HPDE6-E6E7 (cell line): ENCODE results near the gene DDAH1.

ENCODE experiments used
- DNase-seq: peaks from one replicate; pipeline ENCODE4 v3.0.0; 2011; ENCODE audit warnings: missing footprints; ENCODE audit errors: extremely low spot score

Gene DDAH1

GRCh38 chr1:85303440-85304162 lies 161.4 kb downstream of the DDAH1 start:
- DNase-seq, result no peak

GRCh38 chr1:85300140-85300539 lies 164.8 kb downstream of the DDAH1 start:
- DNase-seq, result no peak

DNA sequence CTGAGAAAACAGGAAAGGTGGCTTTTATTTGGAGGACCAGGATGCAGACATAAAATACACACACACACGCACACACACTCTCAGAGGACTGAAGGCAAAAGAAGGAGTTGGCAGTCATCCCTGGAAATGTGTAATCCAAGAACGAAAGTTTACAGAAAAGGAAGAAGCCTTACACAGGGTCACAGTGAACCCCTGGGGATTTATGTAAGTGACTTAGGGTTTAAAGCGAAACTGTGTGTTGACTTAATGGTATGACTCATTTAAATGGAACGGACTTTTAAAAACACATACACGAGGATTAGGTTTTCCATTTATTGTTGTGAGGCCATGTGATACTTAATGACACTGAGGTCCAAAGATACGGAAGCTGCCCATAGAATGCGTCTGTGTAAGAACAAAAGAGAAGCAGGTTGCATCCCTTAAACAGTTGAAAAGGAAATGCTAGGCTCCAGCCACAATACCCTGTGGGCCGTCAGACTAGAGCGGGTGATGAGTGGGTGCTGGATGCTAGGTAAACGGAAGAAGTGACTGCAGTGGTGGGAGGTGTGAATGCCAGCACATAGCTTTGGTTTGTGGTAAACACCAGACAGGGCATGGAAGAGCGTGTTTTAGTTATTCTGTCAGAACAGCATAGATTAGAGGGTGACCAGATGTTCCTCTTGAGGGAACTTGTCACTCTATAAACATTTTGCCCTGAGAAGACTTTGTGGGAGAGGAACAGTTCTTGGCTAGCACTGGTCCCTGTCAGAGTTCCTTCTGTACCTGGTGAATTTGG lies 166.9 kb downstream of the DDAH1 start:
- DNase-seq, result peak; percentile 75

- no peak for DNase-seq
Measured at GRCh38 chr1:85297538-85297854, 167.5 kb downstream of the DDAH1 start.

GRCh38 chr1:85296980-85297379 lies 168.0 kb downstream of the DDAH1 start:
- DNase-seq, result no peak

GRCh38 chr1:85295654-85296053 lies 169.3 kb downstream of the DDAH1 start:
- DNase-seq, result no peak

GRCh38 chr1:85295006-85295431 lies 169.9 kb downstream of the DDAH1 start:
- peak; percentile 82 for DNase-seq

DNA sequence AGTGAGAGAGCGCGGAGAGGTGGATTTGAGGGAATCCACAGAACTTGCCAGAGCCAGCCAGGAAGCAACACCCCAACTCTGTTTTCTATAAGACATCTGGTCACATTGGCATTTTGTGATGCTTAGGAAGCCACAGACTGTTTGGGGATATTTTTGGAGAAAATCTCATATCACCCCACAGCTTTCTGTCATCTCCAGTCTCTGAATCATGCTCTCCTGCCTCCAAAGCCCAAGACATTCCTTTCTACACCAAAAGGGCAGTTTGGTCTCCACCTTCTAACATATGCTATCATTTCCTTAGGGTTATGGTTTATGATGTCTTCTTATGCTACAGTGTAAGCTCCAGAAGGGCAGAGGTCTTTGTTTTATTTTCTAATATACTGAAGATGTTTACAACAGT lies 174.1 kb downstream of the DDAH1 start:
- DNase-seq, result no peak

GRCh38 chr1:85289848-85290335 lies 175.1 kb downstream of the DDAH1 start:
- DNase-seq, result no peak

GRCh38 chr1:85289207-85289847 lies 175.6 kb downstream of the DDAH1 start:
- peak; percentile 90 for DNase-seq

DNA sequence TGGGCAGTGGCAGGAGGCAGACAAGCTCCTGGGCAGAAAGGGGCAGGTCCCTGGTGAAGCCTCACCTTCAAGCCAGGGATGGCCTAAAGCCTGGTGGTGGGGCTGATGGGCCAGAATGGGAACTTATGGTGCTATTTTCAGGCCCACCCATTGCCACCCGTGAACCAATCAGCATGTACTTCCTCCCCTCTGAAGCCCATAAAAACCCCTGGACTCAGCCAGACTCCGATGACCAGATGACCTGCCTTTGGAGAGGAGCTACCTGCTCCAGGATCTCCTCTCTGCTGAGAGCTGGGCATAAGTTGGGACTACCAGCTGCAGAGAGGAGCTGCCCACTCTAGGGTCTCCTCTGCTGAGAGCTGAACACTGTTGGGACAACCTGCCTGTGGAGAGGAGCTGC lies 180.8 kb downstream of the DDAH1 start:
- no peak for DNase-seq

DNA sequence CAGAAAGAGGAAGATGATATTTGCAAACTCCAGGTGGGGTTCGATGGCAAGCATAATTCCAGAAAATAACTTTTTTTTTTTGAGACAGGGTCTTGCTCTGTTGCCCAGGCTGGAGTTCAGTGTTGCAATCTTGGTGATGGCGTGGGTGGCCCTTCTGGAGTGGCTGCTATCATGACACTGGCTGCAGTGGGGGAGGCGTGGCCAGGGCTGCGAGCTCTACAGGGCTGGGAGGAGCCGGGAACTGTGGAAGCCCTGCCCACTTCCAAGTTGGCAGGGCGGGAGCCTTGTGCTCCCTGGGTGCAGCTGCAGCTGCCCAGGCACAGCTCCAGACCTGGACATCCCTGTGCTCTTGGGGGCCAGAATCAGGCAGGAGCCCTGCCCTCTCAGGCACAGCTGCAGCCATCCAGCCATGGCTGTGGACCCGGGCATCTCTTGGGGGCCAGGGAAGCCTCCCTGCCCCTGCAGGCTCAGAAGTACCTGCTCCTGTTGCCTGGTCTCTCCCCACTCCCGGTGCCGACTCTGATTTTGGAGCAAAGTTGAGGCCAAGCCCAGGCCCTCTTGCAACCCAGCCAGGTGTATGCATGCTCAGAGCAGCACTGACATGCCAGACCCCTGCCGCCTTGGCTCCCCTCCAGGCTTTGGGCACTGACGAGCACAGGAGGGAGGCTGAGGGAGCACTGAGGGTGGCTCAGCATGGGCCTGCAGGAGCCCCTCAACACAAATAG lies 181.3 kb downstream of the DDAH1 start:
- DNase-seq, result no peak

- no peak for DNase-seq
Measured at GRCh38 chr1:85282424-85282823, 182.5 kb downstream of the DDAH1 start.

GRCh38 chr1:85280636-85281035 lies 184.3 kb downstream of the DDAH1 start:
- no peak for DNase-seq

DNA sequence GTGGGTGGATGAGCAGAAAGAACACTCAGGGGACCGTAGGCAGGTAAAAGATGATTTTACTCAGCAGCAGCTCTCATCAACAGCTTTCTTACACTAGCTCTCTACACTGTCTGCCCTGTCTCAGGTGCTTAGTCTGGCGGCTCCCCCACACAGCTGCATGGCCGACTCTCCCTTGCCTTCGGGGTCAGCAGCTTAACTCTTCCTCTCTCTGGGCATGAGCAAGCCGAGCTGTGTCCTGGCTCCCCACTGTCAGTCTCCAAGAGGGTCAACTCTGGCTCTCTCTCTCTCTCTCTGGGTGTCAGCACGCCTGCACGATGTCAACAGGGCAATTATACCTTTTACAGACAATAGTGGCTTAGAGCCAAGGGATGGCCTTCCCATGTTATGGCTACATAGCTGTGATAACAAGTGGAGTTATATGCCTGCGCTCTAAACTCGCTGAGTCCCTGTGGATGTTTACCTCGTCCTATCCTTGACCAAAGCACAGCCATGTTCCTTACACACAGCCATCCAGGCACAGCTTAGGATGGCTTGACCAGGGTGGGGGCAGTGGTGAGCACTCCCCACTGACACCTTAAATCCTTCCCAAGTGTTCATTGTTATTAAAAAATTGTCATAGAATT lies 185.4 kb downstream of the DDAH1 start:
- no peak for DNase-seq

DNA sequence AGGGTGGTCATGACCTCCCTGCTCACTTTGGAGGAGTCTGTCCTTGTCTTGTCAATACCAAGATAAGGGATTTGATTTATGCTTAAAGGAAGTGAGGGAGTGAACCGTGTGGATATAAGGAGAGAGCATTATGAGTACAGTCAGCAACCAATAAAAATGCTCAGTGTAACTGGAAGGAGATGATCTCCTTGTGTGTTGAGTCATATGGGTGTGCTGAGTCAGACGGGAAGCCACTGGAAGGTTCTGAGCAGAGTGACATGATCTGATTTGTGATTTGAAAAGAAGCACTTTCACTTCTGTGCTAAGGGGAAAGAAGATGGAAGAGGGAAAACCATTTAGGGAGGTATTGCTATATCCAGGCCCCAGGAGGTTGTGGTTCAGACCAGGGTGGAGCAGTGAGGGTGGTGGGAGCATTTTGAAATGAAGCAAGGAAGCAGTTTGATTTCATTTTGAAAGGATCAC lies 186.1 kb downstream of the DDAH1 start:
- DNase-seq, result peak; percentile 88

DNA sequence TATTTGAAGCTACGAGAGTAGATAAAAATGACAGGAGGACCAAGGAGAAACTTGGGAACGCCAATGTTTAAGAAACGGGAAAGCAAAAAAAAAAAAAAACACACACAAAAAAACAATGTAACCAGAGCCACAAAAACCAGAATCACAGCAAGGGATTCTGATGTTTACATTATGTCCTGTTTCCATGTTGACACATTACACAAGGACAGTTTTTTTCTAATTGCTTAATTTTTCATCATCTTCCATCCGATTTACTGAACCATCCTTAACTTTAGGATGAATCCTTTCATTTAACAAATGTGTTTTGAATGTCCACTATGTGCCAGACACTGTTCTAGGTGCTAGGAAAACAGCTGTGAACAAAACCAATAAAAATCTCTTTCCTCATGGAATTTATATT lies 187.2 kb downstream of the DDAH1 start:
- DNase-seq, result no peak

GRCh38 chr1:85276978-85277639 lies 187.8 kb downstream of the DDAH1 start:
- no peak for DNase-seq

- peak; percentile 97 for DNase-seq
Measured at GRCh38 chr1:85276215-85276977, 188.6 kb downstream of the DDAH1 start, which contains the start of gene BCL10. Gene BCL10 (minus strand): TSS chr1:85276632. CDS start chr1:85276352, 280 bp downstream.

DNA sequence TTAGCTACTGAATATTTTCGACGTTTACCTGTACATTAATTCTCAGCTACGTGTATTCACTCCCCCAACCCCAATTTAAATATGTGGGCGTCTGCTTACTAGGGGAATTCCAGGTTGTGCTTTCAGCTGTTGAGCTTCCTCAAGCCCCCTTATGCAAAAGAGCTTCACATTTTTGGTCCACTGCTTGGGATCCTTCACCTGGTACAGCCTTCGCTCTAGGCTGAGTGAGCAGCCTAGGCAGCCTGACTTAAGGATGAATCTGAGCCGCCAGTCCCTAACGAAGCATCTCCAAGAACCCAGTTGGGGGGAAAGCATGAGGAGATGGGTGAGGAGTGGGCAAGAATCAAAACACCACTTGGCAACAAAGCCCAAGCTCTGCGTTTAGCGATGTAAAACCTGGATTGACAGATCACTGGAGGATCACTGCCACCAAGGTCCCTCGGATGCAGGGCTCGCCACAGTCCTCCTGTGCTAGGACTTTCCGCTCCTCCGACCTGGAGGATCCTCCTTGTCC lies 189.2 kb downstream of the DDAH1 start:
- DNase-seq, result no peak
